K562 (cell line): ENCODE results near the gene MOB3B. TPM values are rescaled to one million over a fixed set of nuclear protein-coding genes. Genes with fewer than 3 reads are reported as not detected.

Experiments used
- BMI1 ChIP-seq: fragments of 150-350 bp; IDR thresholded peaks from 2 replicates; pipeline ENCODE4 v1.6.1; 2014; ENCODE audit warnings: low read length
- MYC ChIP-seq, 2 experiments: fragments of 250-450 bp in 1 of 2; sonication (Bioruptor Pico) in 1 of 2; IDR thresholded peaks; 2 replicates each; pipeline versions ENCODE4 v1.5.1 to v1.6.1; 2012 to 2021; ENCODE audit warnings: low read depth in 2 of 2, borderline replicate concordance in 1 of 2, improper control_type of control experiment in 1 of 2, low read length in 1 of 2, mild to moderate bottlenecking in 1 of 2, moderate library complexity in 1 of 2
- MYNN ChIP-seq, 2 experiments: sonication (generic); formaldehyde crosslinking in 1 of 2; IDR thresholded peaks; 2 replicates each; pipeline versions ENCODE4 v1.5.0 to v1.6.1; 2016 to 2020; ENCODE audit warnings: antibody characterized with exemption in 1 of 2, missing genetic modification reagents in 1 of 2
- POLR2A ChIP-seq: fragments of 450-650 bp; conservative IDR thresholded peaks from 2 replicates; pipeline ENCODE4 v1.6.1; 2016
- POLR3G ChIP-seq: IDR thresholded peaks from 2 replicates; pipeline ENCODE4 v1.6.1; 2011; ENCODE audit not compliant: insufficient read length, insufficient replicate concordance; ENCODE audit errors: extremely low read depth
- RFX5 ChIP-seq: IDR thresholded peaks from 2 replicates; pipeline ENCODE4 v1.6.1; 2011; ENCODE audit warnings: low read depth, mild to moderate bottlenecking, improper control_type of control experiment, low read length
- TBP ChIP-seq: optimal IDR thresholded peaks from 2 replicates; pipeline ENCODE3; 2011; ENCODE audit warnings: low read depth, low read length, improper control_type of control experiment
- ZNF133 ChIP-seq: fragments of 250-450 bp; sonication (Bioruptor Pico); IDR thresholded peaks from 2 replicates; pipeline ENCODE4 v1.4.0; 2020; ENCODE audit warnings: mild to moderate bottlenecking
- ZNF174 ChIP-seq: fragments of 250-450 bp; sonication (Bioruptor Pico); IDR thresholded peaks from 2 replicates; pipeline ENCODE4 v1.4.0; 2020; ENCODE audit warnings: mild to moderate bottlenecking
- ZNF408 ChIP-seq: fragments of 250-450 bp; sonication (Bioruptor Pico); IDR thresholded peaks from 2 replicates; pipeline ENCODE4 v1.4.0; 2020; ENCODE audit warnings: low read depth, mild to moderate bottlenecking, moderate library complexity
- polyA plus RNA-seq, 8 experiments: library from polyadenylated mRNA; depleted of rRNA in 4 of 8; stranded (reverse) in 5 of 8; unstranded in 3 of 8; fragments of >200 nt; fragmentation: Nextera tagmentation in 2 of 8; fragmentation: Illumina TruSeq in 1 of 8; extraction: Ambion mirVana in 2 of 8; extraction: Trizol in 1 of 8; gene quantifications; 2 replicates each; pipeline versions ENCODE4 v1.2.1 to v1.2.3, GENCODE V29; 2011 to 2014; ENCODE audit warnings: inconsistent platforms in 1 of 8, missing spikeins in 1 of 8
- total RNA-seq, 7 experiments: library from RNA; depleted of rRNA in 6 of 7; stranded (reverse); fragments of >200 nt in 6 of 7; fragmentation: Illumina TruSeq in 2 of 7; extraction: Trizol in 2 of 7; gene quantifications; 2 replicates each; pipeline versions ENCODE4 v1.2.1 to v1.2.3, GENCODE V29; 2011 to 2021; ENCODE audit warnings: low replicate concordance in 1 of 7
- TF ChIP-seq, protein P1 (sequence below): sonication (generic); formaldehyde crosslinking; IDR thresholded peaks from 2 replicates; pipeline ENCODE4 v1.8.0; 2023; ENCODE audit warnings: missing genetic modification reagents, mild to moderate bottlenecking, borderline replicate concordance
- TF ChIP-seq, protein P2 (sequence below): fragments of 450-650 bp; IDR thresholded peaks from 2 replicates; pipeline ENCODE4 v1.6.1; 2014; ENCODE audit warnings: low read depth, mild to moderate bottlenecking, moderate library complexity, borderline replicate concordance
- TF ChIP-seq, protein P3 (sequence below): sonication (generic); formaldehyde crosslinking; IDR thresholded peaks from 2 replicates; pipeline ENCODE4 v1.8.1; 2023; ENCODE audit warnings: mild to moderate bottlenecking, missing genetic modification reagents, moderate library complexity
- TF ChIP-seq, protein P4 (sequence below): fragments of 150-350 bp; conservative IDR thresholded peaks from 2 replicates; pipeline ENCODE4 v1.6.1; 2014; ENCODE audit warnings: low read length

MOB3B gene
- total and polyA plus RNA-seq, 9 of the 15 experiments (the other 6 are each of a cell fraction or from before 2014, with no cell fraction given) = 3.6 to 12.8 (median 7.2) TPM

DNA sequence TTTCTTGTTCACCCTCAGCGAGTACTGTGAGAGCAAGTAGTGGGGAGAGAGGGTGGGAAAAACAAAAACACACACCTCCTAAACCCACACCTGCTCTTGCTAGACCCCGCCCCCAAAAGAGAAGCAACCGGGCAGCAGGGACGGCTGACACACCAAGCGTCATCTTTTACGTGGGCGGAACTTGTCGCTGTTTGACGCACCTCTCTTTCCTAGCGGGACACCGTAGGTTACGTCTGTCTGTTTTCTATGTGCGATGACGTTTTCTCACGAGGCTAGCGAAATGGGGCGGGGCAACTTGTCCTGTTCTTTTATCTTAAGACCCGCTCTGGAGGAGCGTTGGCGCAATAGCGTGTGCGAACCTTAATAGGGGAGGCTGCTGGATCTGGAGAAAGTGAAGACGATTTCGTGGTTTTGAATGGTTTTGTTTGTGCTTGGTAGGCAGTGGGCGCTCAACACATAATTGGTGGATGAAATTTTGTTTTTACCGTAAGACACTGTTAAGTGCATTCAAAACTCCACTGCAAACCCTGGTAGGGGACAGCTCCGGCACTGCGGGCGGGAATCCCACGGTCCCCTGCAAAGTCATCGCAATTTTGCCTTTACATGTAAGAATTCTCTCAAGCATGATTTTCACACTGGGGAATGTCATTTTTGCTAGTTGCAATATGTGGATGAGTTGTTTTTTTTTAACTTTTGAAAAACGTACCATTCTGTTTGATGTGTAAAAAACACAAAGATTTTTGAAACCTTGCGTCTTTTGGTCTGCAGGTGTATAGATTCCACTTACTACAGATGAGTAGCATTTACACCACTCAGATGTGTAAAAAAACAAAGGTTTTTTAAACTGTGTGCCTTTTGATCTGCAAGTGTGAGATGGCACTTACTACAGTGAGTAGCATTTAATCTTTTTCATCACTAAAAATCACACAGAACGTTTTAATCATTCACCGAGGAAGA, 44.3 kb upstream of the MOB3B start (continued):
- TF ChIP-seq TBP (peak; percentile 57), MYC (IDR thresholded peaks at IDR 0.05; ENCODE audit: low read depth, low read length) (peak; percentile 48; the same call in 1 of the 2 replicates), MYC (CRISPR knock-in tag; IDR thresholded peaks at IDR 0.05; ENCODE audit: borderline replicate concordance, low read depth) (no peak), POLR2A (peak; percentile 58), POLR3G (no peak), ZNF408 (no peak), RFX5 (no peak), MYNN (IDR thresholded peaks at IDR 0.05) (no peak), MYNN (CRISPR knock-in tag; IDR thresholded peaks at IDR 0.05) (no peak), ZNF174 (CRISPR knock-in tag) (no peak), BMI1 (no peak), ZNF133 (CRISPR knock-in tag) (no peak)
- TF ChIP-seq, protein P1, sequence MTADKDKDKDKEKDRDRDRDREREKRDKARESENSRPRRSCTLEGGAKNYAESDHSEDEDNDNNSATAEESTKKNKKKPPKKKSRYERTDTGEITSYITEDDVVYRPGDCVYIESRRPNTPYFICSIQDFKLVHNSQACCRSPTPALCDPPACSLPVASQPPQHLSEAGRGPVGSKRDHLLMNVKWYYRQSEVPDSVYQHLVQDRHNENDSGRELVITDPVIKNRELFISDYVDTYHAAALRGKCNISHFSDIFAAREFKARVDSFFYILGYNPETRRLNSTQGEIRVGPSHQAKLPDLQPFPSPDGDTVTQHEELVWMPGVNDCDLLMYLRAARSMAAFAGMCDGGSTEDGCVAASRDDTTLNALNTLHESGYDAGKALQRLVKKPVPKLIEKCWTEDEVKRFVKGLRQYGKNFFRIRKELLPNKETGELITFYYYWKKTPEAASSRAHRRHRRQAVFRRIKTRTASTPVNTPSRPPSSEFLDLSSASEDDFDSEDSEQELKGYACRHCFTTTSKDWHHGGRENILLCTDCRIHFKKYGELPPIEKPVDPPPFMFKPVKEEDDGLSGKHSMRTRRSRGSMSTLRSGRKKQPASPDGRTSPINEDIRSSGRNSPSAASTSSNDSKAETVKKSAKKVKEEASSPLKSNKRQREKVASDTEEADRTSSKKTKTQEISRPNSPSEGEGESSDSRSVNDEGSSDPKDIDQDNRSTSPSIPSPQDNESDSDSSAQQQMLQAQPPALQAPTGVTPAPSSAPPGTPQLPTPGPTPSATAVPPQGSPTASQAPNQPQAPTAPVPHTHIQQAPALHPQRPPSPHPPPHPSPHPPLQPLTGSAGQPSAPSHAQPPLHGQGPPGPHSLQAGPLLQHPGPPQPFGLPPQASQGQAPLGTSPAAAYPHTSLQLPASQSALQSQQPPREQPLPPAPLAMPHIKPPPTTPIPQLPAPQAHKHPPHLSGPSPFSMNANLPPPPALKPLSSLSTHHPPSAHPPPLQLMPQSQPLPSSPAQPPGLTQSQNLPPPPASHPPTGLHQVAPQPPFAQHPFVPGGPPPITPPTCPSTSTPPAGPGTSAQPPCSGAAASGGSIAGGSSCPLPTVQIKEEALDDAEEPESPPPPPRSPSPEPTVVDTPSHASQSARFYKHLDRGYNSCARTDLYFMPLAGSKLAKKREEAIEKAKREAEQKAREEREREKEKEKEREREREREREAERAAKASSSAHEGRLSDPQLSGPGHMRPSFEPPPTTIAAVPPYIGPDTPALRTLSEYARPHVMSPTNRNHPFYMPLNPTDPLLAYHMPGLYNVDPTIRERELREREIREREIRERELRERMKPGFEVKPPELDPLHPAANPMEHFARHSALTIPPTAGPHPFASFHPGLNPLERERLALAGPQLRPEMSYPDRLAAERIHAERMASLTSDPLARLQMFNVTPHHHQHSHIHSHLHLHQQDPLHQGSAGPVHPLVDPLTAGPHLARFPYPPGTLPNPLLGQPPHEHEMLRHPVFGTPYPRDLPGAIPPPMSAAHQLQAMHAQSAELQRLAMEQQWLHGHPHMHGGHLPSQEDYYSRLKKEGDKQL (CRISPR knock-in tag) = no peak
- TF ChIP-seq, protein P2, sequence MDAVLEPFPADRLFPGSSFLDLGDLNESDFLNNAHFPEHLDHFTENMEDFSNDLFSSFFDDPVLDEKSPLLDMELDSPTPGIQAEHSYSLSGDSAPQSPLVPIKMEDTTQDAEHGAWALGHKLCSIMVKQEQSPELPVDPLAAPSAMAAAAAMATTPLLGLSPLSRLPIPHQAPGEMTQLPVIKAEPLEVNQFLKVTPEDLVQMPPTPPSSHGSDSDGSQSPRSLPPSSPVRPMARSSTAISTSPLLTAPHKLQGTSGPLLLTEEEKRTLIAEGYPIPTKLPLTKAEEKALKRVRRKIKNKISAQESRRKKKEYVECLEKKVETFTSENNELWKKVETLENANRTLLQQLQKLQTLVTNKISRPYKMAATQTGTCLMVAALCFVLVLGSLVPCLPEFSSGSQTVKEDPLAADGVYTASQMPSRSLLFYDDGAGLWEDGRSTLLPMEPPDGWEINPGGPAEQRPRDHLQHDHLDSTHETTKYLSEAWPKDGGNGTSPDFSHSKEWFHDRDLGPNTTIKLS = peak; percentile 54; the same call in 1 of the 2 replicates
- TF ChIP-seq, protein P3, sequence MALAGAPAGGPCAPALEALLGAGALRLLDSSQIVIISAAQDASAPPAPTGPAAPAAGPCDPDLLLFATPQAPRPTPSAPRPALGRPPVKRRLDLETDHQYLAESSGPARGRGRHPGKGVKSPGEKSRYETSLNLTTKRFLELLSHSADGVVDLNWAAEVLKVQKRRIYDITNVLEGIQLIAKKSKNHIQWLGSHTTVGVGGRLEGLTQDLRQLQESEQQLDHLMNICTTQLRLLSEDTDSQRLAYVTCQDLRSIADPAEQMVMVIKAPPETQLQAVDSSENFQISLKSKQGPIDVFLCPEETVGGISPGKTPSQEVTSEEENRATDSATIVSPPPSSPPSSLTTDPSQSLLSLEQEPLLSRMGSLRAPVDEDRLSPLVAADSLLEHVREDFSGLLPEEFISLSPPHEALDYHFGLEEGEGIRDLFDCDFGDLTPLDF (CRISPR knock-in tag) = no peak
- TF ChIP-seq, protein P4, sequence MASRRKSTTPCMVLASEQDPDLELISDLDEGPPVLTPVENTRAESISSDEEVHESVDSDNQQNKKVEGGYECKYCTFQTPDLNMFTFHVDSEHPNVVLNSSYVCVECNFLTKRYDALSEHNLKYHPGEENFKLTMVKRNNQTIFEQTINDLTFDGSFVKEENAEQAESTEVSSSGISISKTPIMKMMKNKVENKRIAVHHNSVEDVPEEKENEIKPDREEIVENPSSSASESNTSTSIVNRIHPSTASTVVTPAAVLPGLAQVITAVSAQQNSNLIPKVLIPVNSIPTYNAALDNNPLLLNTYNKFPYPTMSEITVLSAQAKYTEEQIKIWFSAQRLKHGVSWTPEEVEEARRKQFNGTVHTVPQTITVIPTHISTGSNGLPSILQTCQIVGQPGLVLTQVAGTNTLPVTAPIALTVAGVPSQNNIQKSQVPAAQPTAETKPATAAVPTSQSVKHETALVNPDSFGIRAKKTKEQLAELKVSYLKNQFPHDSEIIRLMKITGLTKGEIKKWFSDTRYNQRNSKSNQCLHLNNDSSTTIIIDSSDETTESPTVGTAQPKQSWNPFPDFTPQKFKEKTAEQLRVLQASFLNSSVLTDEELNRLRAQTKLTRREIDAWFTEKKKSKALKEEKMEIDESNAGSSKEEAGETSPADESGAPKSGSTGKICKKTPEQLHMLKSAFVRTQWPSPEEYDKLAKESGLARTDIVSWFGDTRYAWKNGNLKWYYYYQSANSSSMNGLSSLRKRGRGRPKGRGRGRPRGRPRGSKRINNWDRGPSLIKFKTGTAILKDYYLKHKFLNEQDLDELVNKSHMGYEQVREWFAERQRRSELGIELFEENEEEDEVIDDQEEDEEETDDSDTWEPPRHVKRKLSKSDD = no peak
